SK-N-SH (cell line): Measurements from ENCODE around the gene MKS1. TPM values are rescaled to one million over a fixed set of nuclear protein-coding genes. Genes with fewer than 3 reads are reported as not detected.

ENCODE experiments used
- CTCF ChIA-PET: fragments of 300-600, 350-600 bp; formaldehyde crosslinking; extraction: SDS; loops from one replicate; lab custom pipeline; 2021; lab: Yijun Ruan, JAX
- POLR2A ChIA-PET: fragments of 350-600 bp; sonication (Branson Sonifier 250); formaldehyde crosslinking; extraction: SDS; loops from one replicate; lab custom pipeline; 2020; ENCODE audit warnings: antibody characterized with exemption, inconsistent platforms; lab: Yijun Ruan, JAX
- DNase-seq: peaks from one replicate; pipeline ENCODE4 v3.0.0; 2012
- H2AFZ ChIP-seq: fragments of 200-600 bp; sonication (generic); 2 replicates; pipeline ENCODE4 v1.8.1; 2016; ENCODE audit warnings: antibody characterized with exemption, mild to moderate bottlenecking, low read depth
- H3F3A ChIP-seq: fragments of 200-600 bp; sonication (generic); replicated peaks from 2 replicates; pipeline ENCODE3; 2016; ENCODE audit warnings: antibody characterized with exemption, mild to moderate bottlenecking; ENCODE audit not compliant: insufficient read depth
- H3K27ac ChIP-seq, 2 experiments: fragments of 200-500 bp in 1 of 2; fragments of 200-600 bp in 1 of 2; sonication (Bioruptor generic) in 1 of 2; sonication (generic), shearing (Covaris generic) in 1 of 2; 2 replicates each; pipeline versions ENCODE4 v1.5.1 to v1.6.1; 2014 to 2016; ENCODE audit warnings: low read depth in 2 of 2, inconsistent platforms in 1 of 2, low read length in 1 of 2, mild to moderate bottlenecking in 1 of 2, mixed read lengths in 1 of 2
- H3K27me3 ChIP-seq: fragments of 200-600 bp; sonication (generic), shearing (Covaris generic); 2 replicates; pipeline ENCODE4 v1.6.1; 2016; ENCODE audit warnings: mixed run types; ENCODE audit not compliant: insufficient read depth
- H3K36me3 ChIP-seq, 2 experiments: fragments of 200-500 bp in 1 of 2; fragments of 200-600 bp in 1 of 2; sonication (Bioruptor generic) in 1 of 2; sonication (generic) in 1 of 2; replicated peaks in 1 of 2; 2 replicates each; pipeline versions ENCODE3 to v1.5.1; 2014 to 2016; ENCODE audit warnings: low read length in 1 of 2, mild to moderate bottlenecking in 1 of 2; ENCODE audit not compliant: insufficient read depth in 2 of 2, control insufficient read depth in 1 of 2
- H3K4me1 ChIP-seq, 2 experiments: fragments of 200-500 bp in 1 of 2; fragments of 200-600 bp in 1 of 2; sonication (Bioruptor generic) in 1 of 2; sonication (generic), shearing (Covaris generic) in 1 of 2; 2 replicates each; pipeline versions ENCODE4 v1.5.1 to v1.6.1; 2014 to 2016; ENCODE audit warnings: low read depth in 1 of 2, low read length in 1 of 2, mixed run types in 1 of 2; ENCODE audit not compliant: insufficient read depth in 2 of 2, control insufficient read depth in 1 of 2
- H3K4me2 ChIP-seq: fragments of 200-600 bp; sonication (generic), shearing (Covaris generic); 2 replicates; pipeline ENCODE4 v1.6.1; 2017; ENCODE audit warnings: mixed run types
- H3K4me3 ChIP-seq, 2 experiments: fragments of 200-500 bp in 1 of 2; fragments of 200-600 bp in 1 of 2; sonication (Bioruptor generic) in 1 of 2; sonication (generic), shearing (Covaris generic) in 1 of 2; 2 replicates each; pipeline versions ENCODE4 v1.5.1 to v1.8.1; 2014 to 2016; ENCODE audit warnings: low read depth in 2 of 2, inconsistent platforms in 1 of 2, low read length in 1 of 2, mild to moderate bottlenecking in 1 of 2, mixed read lengths in 1 of 2, moderate library complexity in 1 of 2
- H3K79me2 ChIP-seq: fragments of 200-600 bp; sonication (generic); 2 replicates; pipeline ENCODE4 v1.8.1; 2017; ENCODE audit warnings: mild to moderate bottlenecking; ENCODE audit not compliant: insufficient read depth
- H3K9ac ChIP-seq: fragments of 200-600 bp; sonication (generic); 2 replicates; pipeline ENCODE4 v1.6.1; 2017; ENCODE audit warnings: mixed run types
- H3K9me2 ChIP-seq: fragments of 200-600 bp; sonication (generic); 2 replicates; pipeline ENCODE4 v1.6.1; 2017; ENCODE audit warnings: mixed run types
- H3K9me3 ChIP-seq: fragments of 200-600 bp; sonication (generic); 2 replicates; pipeline ENCODE4 v1.6.1; 2017; ENCODE audit warnings: mixed run types, mild to moderate bottlenecking, moderate library complexity
- H4K20me1 ChIP-seq: fragments of 200-600 bp; sonication (generic); 2 replicates; pipeline ENCODE4 v1.6.1; 2017; ENCODE audit warnings: mild to moderate bottlenecking, mixed run types; ENCODE audit not compliant: insufficient read depth
- CHD2 ChIP-seq: fragments of 150-350 bp; IDR thresholded peaks from 2 replicates; pipeline ENCODE4 v1.6.1; 2018; ENCODE audit warnings: low read length; ENCODE audit not compliant: partially characterized antibody
- ELF1 ChIP-seq: IDR thresholded peaks from 2 replicates; pipeline ENCODE4 v1.4.0; 2012
- EP300 ChIP-seq, 2 experiments: IDR thresholded peaks; 2 replicates each; pipeline versions ENCODE4 v1.4.0 to v1.6.1; 2012; ENCODE audit warnings: borderline replicate concordance in 1 of 2, low read depth in 1 of 2, low read length in 1 of 2
- FOSL2 ChIP-seq: IDR thresholded peaks from 2 replicates; pipeline ENCODE4 v1.4.0; 2012; ENCODE audit warnings: low read depth, mild to moderate bottlenecking, moderate library complexity, borderline replicate concordance
- FOXJ3 ChIP-seq: sonication (generic); formaldehyde crosslinking; IDR thresholded peaks from 2 replicates; pipeline ENCODE4 v1.5.1; 2020; ENCODE audit warnings: mild to moderate bottlenecking, missing genetic modification reagents
- GATA2 ChIP-seq: sonication (generic); formaldehyde crosslinking; IDR thresholded peaks from 2 replicates; pipeline ENCODE4 v1.5.0; 2020; ENCODE audit warnings: mild to moderate bottlenecking, missing genetic modification reagents
- IRF3 ChIP-seq: fragments of 150-350 bp; IDR thresholded peaks from 2 replicates; pipeline ENCODE4 v1.6.1; 2016; ENCODE audit warnings: mild to moderate bottlenecking, low read depth, low read length
- JUND ChIP-seq: IDR thresholded peaks from 2 replicates; pipeline ENCODE4 v1.4.0; 2012
- MEF2A ChIP-seq: IDR thresholded peaks from 2 replicates; pipeline ENCODE4 v1.4.0; 2012; ENCODE audit warnings: low read depth, borderline replicate concordance
- MXI1 ChIP-seq: IDR thresholded peaks from 2 replicates; pipeline ENCODE4 v1.6.1; 2012; ENCODE audit warnings: mild to moderate bottlenecking, low read depth, low read length, improper control_type of control experiment
- NFIC ChIP-seq: IDR thresholded peaks from 2 replicates; pipeline ENCODE4 v1.4.0; 2012; ENCODE audit warnings: borderline replicate concordance
- NRF1 ChIP-seq: IDR thresholded peaks from 2 replicates; pipeline ENCODE4 v1.6.1; 2012; ENCODE audit warnings: low read depth, mild to moderate bottlenecking, low read length
- POLR2AphosphoS5 ChIP-seq: IDR thresholded peaks from 2 replicates; pipeline ENCODE4 v1.6.1; 2012; ENCODE audit warnings: low read depth, low read length
- RAD21 ChIP-seq: IDR thresholded peaks from 2 replicates; pipeline ENCODE4 v1.6.1; 2012; ENCODE audit warnings: mild to moderate bottlenecking, low read length
- RCOR1 ChIP-seq: fragments of 150-350 bp; IDR thresholded peaks from 2 replicates; pipeline ENCODE4 v1.6.1; 2017; ENCODE audit warnings: antibody characterized with exemption, low read length
- RFX5 ChIP-seq: IDR thresholded peaks from 2 replicates; pipeline ENCODE4 v1.6.1; 2012; ENCODE audit warnings: mild to moderate bottlenecking, improper control_type of control experiment, low read length
- SIN3A ChIP-seq: IDR thresholded peaks from 2 replicates; pipeline ENCODE4 v1.6.1; 2012; ENCODE audit warnings: low read depth, mild to moderate bottlenecking, low read length, moderate library complexity, borderline replicate concordance
- SMC3 ChIP-seq: IDR thresholded peaks from 2 replicates; pipeline ENCODE4 v1.6.1; 2012; ENCODE audit warnings: low read depth, low read length, improper control_type of control experiment
- TAF1 ChIP-seq: IDR thresholded peaks from 2 replicates; pipeline ENCODE4 v1.6.1; 2012; ENCODE audit warnings: low read depth, mild to moderate bottlenecking, low read length, moderate library complexity, borderline replicate concordance
- TCF12 ChIP-seq: IDR thresholded peaks from 2 replicates; pipeline ENCODE4 v1.4.0; 2012
- TEAD4 ChIP-seq: IDR thresholded peaks from 2 replicates; pipeline ENCODE4 v1.4.0; 2012; ENCODE audit warnings: mild to moderate bottlenecking, borderline replicate concordance; ENCODE audit not compliant: insufficient read depth
- USF2 ChIP-seq: fragments of 150-350 bp; IDR thresholded peaks from 2 replicates; pipeline ENCODE4 v1.6.1; 2017; ENCODE audit warnings: antibody characterized with exemption, low read length, low read depth, borderline replicate concordance
- WGBS: methylation state at CpG from one replicate; pipeline ENCODE4 v1.1.6; 2017; ENCODE audit warnings: low lambda C conversion rate; 5-methylcytosine and 5-hydroxymethylcytosine counted together
- polyA plus RNA-seq, 3 experiments: library from polyadenylated mRNA; depleted of rRNA; stranded (reverse); fragments of >200 nt; gene quantifications; 2 replicates each; pipeline ENCODE4 v1.2.3, GENCODE V29; 2012
- TF ChIP-seq, protein P1 (sequence below): IDR thresholded peaks from 2 replicates; pipeline ENCODE4 v1.4.0; 2012; ENCODE audit warnings: low read depth, borderline replicate concordance
- TF ChIP-seq, protein P2 (sequence below): IDR thresholded peaks from 2 replicates; pipeline ENCODE4 v1.4.0; 2012; ENCODE audit warnings: low read depth
- TF ChIP-seq, protein P3 (sequence below): fragments of 200-600 bp; sonication (generic); IDR thresholded peaks from 2 replicates; pipeline ENCODE4 v1.6.1; 2017; ENCODE audit warnings: antibody characterized with exemption, mild to moderate bottlenecking, moderate library complexity
- TF ChIP-seq, protein P4 (sequence below): IDR thresholded peaks from 2 replicates; pipeline ENCODE4 v1.6.1; 2012; ENCODE audit warnings: mild to moderate bottlenecking, low read depth, low read length, moderate library complexity

The MKS1 gene
- polyA plus RNA-seq, 1 of the 3 experiments (the other 2 are of a cell fraction) = 28.5 TPM

DNA sequence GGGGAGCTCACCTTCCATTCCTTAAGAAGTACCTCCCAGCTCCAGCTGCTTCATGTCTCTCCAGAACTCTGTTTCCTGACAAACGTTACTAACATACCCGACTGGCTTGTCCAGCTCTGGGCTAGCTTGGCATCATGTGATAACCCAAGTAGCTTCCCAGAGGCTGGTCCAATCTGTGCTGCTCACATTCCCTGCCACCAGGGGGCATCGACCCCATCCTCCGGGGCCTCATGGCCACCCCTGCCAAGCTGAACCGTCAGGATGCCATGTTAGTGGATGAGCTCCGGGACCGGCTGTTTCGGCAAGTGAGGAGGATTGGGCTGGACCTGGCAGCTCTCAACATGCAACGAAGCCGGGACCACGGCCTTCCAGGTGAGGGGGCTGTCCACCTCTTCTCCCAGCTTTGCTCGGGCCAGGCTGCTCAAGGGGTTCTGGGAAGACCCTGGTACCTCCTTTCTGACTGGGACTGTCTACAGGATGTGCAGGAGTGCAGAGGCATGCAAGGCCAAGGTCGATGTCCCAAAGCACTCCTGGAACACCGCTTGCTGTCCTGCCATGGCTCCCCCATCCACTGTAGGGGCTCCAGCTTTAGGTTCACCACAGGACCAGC lies 18.9 kb downstream of the MKS1 start:
- Histone ChIP-seq H3K4me3 (peak overlapping the region in 1 of 2 experiments; percentile 11; a peak in 2 of 4 replicates), H4K20me1 (no peaks in the 10 kb centered on the region), H3F3A (no peaks in the 10 kb centered on the region), H3K4me2 (no peak overlapping the region), H3K27ac (no peak overlapping the region), H3K9me2 (no peaks in the 10 kb centered on the region), H3K9me3 (no peaks in the 10 kb centered on the region), H2AFZ (peak overlapping the region; percentile 47; the same call in 1 of the 2 replicates), H3K27me3 (peaks cover 34% of the 10 kb centered on the region), H3K4me1 (peaks cover 0 to 4% of the 10 kb centered on the region in 2 experiments; a peak in 1 of 4 replicates), H3K79me2 (no peaks in the 10 kb centered on the region), H3K9ac (no peak overlapping the region), H3K36me3 (no peaks in the 10 kb centered on the region)
- 20% methylated on average over 14 of the region's 14 CpGs for WGBS
- ChIA-PET CTCF (interaction anchor here (0.6 to 4.6 kb wide), 39 partner anchors 9 to 377 kb away, joined by 3 to 34 read pairs (median 4); partner anchors contain the start of genes EPX, MKS1, OR4D2 and RNF43), POLR2A (interaction anchor here (1.3 kb wide), 1 partner anchor 9 kb away, joined by 3 read pairs; no protein-coding TSS in a partner anchor)
- peak; percentile 89 for DNase-seq
- TF ChIP-seq RFX5 (no peak), POLR2AphosphoS5 (no peak), EP300 (IDR thresholded peaks at IDR 0.05; ENCODE audit: borderline replicate concordance in 1 of 2, low read depth in 1 of 2, low read length in 1 of 2) (no peak), FOSL2 (no peak), TAF1 (no peak), USF2 (no peak), FOXJ3 (CRISPR knock-in tag) (no peak), JUND (no peak), NRF1 (no peak), IRF3 (no peak), SIN3A (no peak), MEF2A (no peak), ELF1 (no peak), TEAD4 (no peak), NFIC (no peak), RAD21 (peak; percentile 61), CHD2 (no peak), SMC3 (peak; percentile 71), RCOR1 (0 out of 2 replicates have a peak, but pooled peaks have one; percentile 12), GATA2 (CRISPR knock-in tag) (no peak), MXI1 (no peak), TCF12 (no peak)
- TF ChIP-seq, protein P1, sequence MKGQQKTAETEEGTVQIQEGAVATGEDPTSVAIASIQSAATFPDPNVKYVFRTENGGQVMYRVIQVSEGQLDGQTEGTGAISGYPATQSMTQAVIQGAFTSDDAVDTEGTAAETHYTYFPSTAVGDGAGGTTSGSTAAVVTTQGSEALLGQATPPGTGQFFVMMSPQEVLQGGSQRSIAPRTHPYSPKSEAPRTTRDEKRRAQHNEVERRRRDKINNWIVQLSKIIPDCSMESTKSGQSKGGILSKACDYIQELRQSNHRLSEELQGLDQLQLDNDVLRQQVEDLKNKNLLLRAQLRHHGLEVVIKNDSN = peak; percentile 53; the same call in 1 of the 2 replicates
- TF ChIP-seq, protein P2, sequence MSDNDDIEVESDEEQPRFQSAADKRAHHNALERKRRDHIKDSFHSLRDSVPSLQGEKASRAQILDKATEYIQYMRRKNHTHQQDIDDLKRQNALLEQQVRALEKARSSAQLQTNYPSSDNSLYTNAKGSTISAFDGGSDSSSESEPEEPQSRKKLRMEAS = peak; percentile 70; the same call in 1 of the 2 replicates
- TF ChIP-seq, protein P3, sequence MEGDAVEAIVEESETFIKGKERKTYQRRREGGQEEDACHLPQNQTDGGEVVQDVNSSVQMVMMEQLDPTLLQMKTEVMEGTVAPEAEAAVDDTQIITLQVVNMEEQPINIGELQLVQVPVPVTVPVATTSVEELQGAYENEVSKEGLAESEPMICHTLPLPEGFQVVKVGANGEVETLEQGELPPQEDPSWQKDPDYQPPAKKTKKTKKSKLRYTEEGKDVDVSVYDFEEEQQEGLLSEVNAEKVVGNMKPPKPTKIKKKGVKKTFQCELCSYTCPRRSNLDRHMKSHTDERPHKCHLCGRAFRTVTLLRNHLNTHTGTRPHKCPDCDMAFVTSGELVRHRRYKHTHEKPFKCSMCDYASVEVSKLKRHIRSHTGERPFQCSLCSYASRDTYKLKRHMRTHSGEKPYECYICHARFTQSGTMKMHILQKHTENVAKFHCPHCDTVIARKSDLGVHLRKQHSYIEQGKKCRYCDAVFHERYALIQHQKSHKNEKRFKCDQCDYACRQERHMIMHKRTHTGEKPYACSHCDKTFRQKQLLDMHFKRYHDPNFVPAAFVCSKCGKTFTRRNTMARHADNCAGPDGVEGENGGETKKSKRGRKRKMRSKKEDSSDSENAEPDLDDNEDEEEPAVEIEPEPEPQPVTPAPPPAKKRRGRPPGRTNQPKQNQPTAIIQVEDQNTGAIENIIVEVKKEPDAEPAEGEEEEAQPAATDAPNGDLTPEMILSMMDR = peak; percentile 76
- TF ChIP-seq, protein P4, sequence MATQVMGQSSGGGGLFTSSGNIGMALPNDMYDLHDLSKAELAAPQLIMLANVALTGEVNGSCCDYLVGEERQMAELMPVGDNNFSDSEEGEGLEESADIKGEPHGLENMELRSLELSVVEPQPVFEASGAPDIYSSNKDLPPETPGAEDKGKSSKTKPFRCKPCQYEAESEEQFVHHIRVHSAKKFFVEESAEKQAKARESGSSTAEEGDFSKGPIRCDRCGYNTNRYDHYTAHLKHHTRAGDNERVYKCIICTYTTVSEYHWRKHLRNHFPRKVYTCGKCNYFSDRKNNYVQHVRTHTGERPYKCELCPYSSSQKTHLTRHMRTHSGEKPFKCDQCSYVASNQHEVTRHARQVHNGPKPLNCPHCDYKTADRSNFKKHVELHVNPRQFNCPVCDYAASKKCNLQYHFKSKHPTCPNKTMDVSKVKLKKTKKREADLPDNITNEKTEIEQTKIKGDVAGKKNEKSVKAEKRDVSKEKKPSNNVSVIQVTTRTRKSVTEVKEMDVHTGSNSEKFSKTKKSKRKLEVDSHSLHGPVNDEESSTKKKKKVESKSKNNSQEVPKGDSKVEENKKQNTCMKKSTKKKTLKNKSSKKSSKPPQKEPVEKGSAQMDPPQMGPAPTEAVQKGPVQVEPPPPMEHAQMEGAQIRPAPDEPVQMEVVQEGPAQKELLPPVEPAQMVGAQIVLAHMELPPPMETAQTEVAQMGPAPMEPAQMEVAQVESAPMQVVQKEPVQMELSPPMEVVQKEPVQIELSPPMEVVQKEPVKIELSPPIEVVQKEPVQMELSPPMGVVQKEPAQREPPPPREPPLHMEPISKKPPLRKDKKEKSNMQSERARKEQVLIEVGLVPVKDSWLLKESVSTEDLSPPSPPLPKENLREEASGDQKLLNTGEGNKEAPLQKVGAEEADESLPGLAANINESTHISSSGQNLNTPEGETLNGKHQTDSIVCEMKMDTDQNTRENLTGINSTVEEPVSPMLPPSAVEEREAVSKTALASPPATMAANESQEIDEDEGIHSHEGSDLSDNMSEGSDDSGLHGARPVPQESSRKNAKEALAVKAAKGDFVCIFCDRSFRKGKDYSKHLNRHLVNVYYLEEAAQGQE = no peak
